Gastroesophageal sphincter (tissue), 3 donors: ENCODE data around the gene SOX6.

Source experiments
- CTCF ChIP-seq, 4 experiments: fragments of 200-600 bp in 2 of 4; fragments of 450-650 bp in 2 of 4; sonication (generic) in 1 of 4; IDR thresholded peaks; one replicate each; pipeline ENCODE4 v1.5.1; 2017 to 2019; ENCODE audit warnings: antibody characterized with exemption in 4 of 4, mild to moderate bottlenecking in 2 of 4, moderate library complexity in 2 of 4
- EP300 ChIP-seq: sonication (generic); formaldehyde crosslinking; IDR thresholded peaks from one replicate; pipeline ENCODE4 v1.6.1; 2017; ENCODE audit warnings: antibody characterized with exemption, mild to moderate bottlenecking
- POLR2A ChIP-seq, 2 donors: fragments of 450-650 bp; IDR thresholded peaks; one replicate each; pipeline ENCODE4 v1.6.1; 2017; ENCODE audit warnings: antibody characterized with exemption in 2 of 2, mild to moderate bottlenecking in 2 of 2, moderate library complexity in 1 of 2
- POLR2AphosphoS5 ChIP-seq: sonication (generic); formaldehyde crosslinking; IDR thresholded peaks from one replicate; pipeline ENCODE4 v1.6.1; 2017; ENCODE audit warnings: antibody characterized with exemption

- TF ChIP-seq CTCF (IDR thresholded peaks at IDR 0.05) (no peak), POLR2A (IDR thresholded peaks at IDR 0.05) (no peak), POLR2AphosphoS5 (no peak), EP300 (no peak)
Measured at GRCh38 chr11:16191868-16192240, 164.5 kb downstream of the SOX6 start.
